RWPE1 (cell line): ENCODE results near the gene RUNX2.
"Not testable (repeated sequence)": the region's sequence is repeated elsewhere in the genome, so short reads cannot be mapped to it uniquely, and the experiment has no call there.

Experiments
- CTCF ChIA-PET: fragments of 350-600 bp; sonication (Branson Sonifier 250); formaldehyde crosslinking; extraction: SDS; loops from one replicate; lab custom pipeline; 2021; lab: Yijun Ruan, JAX
- POLR2A ChIA-PET: fragments of 400-600 bp; formaldehyde crosslinking; extraction: SDS; loops from one replicate; lab custom pipeline; 2020; ENCODE audit warnings: antibody characterized with exemption; ENCODE audit not compliant: low non-redundant PET; lab: Yijun Ruan, JAX
- DNase-seq: peaks from one replicate; pipeline ENCODE4 v3.0.0; 2012; ENCODE audit warnings: low spot score
- H3K27ac ChIP-seq: fragments of 450-650 bp; 2 replicates; pipeline ENCODE4 v1.5.1; 2017
- CTCF ChIP-seq: fragments of 450-650 bp; conservative IDR thresholded peaks from 2 replicates; pipeline ENCODE4 v1.5.1; 2017; ENCODE audit warnings: low read depth, mild to moderate bottlenecking

The RUNX2 gene

GRCh38 chr6:45327956-45328522, at the start of gene RUNX2:
TSS of gene RUNX2 (plus strand) at chr6:45328330. CDS start at chr6:45328727, 397 bp downstream.
- POLR2A ChIA-PET: no interaction called here
- CTCF ChIA-PET: no interaction called here
- H3K27ac ChIP-seq: no peak within 1 kb of the TSS
- no peak for TF ChIP-seq CTCF
- no peak for DNase-seq

- ChIA-PET CTCF (no interaction called here), POLR2A (no interaction called here)
- DNase-seq: no peak
- H3K27ac ChIP-seq: no peak overlapping the region
- no peak for TF ChIP-seq CTCF
Measured at GRCh38 chr6:45278367-45278766, 49.8 kb upstream of the RUNX2 start.

GRCh38 chr6:45286707-45287106, 41.4 kb upstream of the RUNX2 start:
- POLR2A ChIA-PET, CTCF ChIA-PET, DNase-seq, H3K27ac ChIP-seq: not testable (repeated sequence)

- CTCF ChIA-PET: no interaction called here
- no peak overlapping the region for H3K27ac ChIP-seq
- DNase-seq: no peak
- no peak for TF ChIP-seq CTCF
- POLR2A ChIA-PET: no interaction called here
Measured at GRCh38 chr6:45289751-45290514, 38.2 kb upstream of the RUNX2 start.

GRCh38 chr6:45293306-45293705, 34.8 kb upstream of the RUNX2 start:
- H3K27ac ChIP-seq: no peak overlapping the region
- no peak for TF ChIP-seq CTCF
- POLR2A ChIA-PET: no interaction called here
- CTCF ChIA-PET: no interaction called here
- DNase-seq: no peak

GRCh38 chr6:45294065-45294701, 33.9 kb upstream of the RUNX2 start:
- H3K27ac ChIP-seq, DNase-seq, POLR2A ChIA-PET: not testable (repeated sequence)
- CTCF ChIA-PET: interaction anchor here (0.6 kb wide), 1 partner anchor 125 kb away, joined by 4 read pairs; no protein-coding TSS in a partner anchor

GRCh38 chr6:45297320-45297719, 30.8 kb upstream of the RUNX2 start:
- CTCF ChIA-PET: interaction anchor here (0.7 kb wide), 1 partner anchor 287 kb away, joined by 3 read pairs; no protein-coding TSS in a partner anchor
- POLR2A ChIA-PET: no interaction called here
- no peak for DNase-seq

More at GRCh38 chr6:45297320-45297719, 30.8 kb upstream of the RUNX2 start:
- H3K27ac ChIP-seq: no peak overlapping the region
- TF ChIP-seq CTCF: no peak
